ENCODE measurements around the gene KRT12. TPM values are rescaled to one million over a fixed set of nuclear protein-coding genes. Genes with fewer than 3 reads are reported as not detected.

KRT12 gene
- polyA plus RNA-seq, 1 donor (not counting 4 experiments of a cell fraction or from before 2014, with no cell fraction given): not detected

DNA sequence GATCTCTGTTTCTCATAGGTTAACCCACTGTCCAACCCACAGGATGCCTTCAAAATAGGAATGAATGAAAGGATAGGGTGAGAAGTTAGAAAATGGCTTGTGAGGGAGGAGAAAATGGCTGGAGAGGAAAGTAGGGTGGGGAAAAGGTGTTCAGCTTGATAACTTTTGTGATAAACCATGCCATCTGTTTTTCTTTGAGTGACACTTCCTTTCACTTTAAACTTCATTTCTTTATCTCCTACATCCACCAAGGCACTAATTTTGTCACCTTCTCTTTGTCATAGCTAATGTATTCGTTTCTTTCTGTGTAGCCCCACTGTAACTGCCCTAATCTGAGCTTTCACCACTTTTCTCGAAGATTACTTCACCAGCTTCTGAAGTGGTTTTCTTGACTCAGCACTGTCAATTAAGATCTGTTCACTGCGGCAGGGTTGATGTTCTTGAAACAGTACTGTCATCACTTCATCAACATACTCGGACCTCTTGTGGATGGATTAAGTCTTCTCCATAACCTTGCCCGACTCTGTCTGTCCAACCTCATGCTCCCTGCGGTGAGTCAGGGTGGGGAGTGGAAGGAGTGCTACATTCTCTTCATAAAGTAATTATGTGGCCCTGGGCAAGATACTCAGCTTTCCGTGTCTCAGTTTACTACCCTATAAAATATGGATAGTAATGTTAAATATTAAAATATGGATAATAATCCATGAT, 39.1 kb downstream of the KRT12 start:
- TF ChIP-seq, protein P1, sequence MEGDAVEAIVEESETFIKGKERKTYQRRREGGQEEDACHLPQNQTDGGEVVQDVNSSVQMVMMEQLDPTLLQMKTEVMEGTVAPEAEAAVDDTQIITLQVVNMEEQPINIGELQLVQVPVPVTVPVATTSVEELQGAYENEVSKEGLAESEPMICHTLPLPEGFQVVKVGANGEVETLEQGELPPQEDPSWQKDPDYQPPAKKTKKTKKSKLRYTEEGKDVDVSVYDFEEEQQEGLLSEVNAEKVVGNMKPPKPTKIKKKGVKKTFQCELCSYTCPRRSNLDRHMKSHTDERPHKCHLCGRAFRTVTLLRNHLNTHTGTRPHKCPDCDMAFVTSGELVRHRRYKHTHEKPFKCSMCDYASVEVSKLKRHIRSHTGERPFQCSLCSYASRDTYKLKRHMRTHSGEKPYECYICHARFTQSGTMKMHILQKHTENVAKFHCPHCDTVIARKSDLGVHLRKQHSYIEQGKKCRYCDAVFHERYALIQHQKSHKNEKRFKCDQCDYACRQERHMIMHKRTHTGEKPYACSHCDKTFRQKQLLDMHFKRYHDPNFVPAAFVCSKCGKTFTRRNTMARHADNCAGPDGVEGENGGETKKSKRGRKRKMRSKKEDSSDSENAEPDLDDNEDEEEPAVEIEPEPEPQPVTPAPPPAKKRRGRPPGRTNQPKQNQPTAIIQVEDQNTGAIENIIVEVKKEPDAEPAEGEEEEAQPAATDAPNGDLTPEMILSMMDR (optimal IDR thresholded peaks at IDR 0.05 in 1 of 3, IDR thresholded peaks at IDR 0.05 in 1 of 3, conservative IDR thresholded peaks at IDR 0.05 in 1 of 3; ENCODE audit: extremely low read depth in 1 of 3, insufficient read depth in 2 of 3, low read length in 3 of 3): no peak
- TF ChIP-seq EZH2 (IDR thresholded peaks at IDR 0.05; ENCODE audit: low read length): no peak
- Histone ChIP-seq H3K4me1 (ENCODE audit: control insufficient read depth, extremely low read depth, insufficient read depth, low read length) (peaks cover 3% of the 10 kb centered on the region), H3K36me3 (ENCODE audit: control insufficient read depth in 2 of 2, extremely low read depth in 1 of 2, insufficient read depth in 2 of 2, low read length in 2 of 2) (peaks cover 0 to 2% of the 10 kb centered on the region in 2 experiments), H3K27me3 (ENCODE audit: control insufficient read depth, extremely low read depth, insufficient read depth, low read length) (no peaks in the 10 kb centered on the region), H2AFZ (ENCODE audit: control insufficient read depth, low read length) (no peak overlapping the region), H3K79me2 (ENCODE audit: control insufficient read depth, insufficient read depth, low read length) (peaks cover 3% of the 10 kb centered on the region), H4K20me1 (ENCODE audit: control insufficient read depth, extremely low read depth, insufficient read depth, low read length) (no peaks in the 10 kb centered on the region), H3K9me3 (ENCODE audit: control insufficient read depth, low read depth, low read length) (no peaks in the 10 kb centered on the region), H3K9me1 (ENCODE audit: control insufficient read depth, extremely low read depth, insufficient read depth, low read length) (no peaks in the 10 kb centered on the region), H3K27ac (ENCODE audit: control insufficient read depth, insufficient read depth, low read length) (no peak overlapping the region), H3K9ac (ENCODE audit: control insufficient read depth, extremely low read depth, insufficient read depth, low read length) (no peak overlapping the region), H3K4me3 (ENCODE audit: control insufficient read depth in 2 of 3, extremely low read depth in 1 of 3, insufficient read depth in 2 of 3, low read depth in 1 of 3, low read length in 3 of 3) (no peak overlapping the region), H3K4me2 (ENCODE audit: control insufficient read depth, extremely low read depth, insufficient read depth, low read depth, low read length) (no peak overlapping the region)
- DNase-seq (ENCODE audit: low read depth, low spot score) (no peak), FAIRE-seq (no peak)
- dilution Hi-C loops (cut with MboI; ENCODE audit: extremely low pct_ligation_motif_present, low sequenced_read_pairs): no loop called here

DNA sequence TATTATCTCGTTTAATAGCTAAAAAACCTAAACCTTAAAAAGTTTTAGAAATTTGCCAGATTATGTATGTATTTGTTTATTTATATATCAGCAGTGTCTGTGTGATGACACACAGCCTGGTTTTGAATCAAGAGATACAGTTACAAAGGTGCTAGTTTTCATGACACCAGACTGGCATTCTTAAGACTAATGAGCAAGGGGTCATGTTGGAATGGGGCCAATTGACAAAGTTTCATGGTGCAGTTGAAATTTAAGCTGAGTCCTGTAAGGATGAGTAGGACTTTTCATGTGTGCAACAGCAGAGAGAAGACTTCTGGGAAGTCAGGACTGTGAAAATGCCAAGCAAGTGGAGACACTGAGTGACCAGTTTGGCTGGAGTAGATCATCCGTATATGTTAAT, 41.4 kb downstream of the KRT12 start:
- H3K4me2 ChIP-seq (ENCODE audit: control insufficient read depth, extremely low read depth, insufficient read depth, low read depth, low read length): no peak overlapping the region
- no peak for TF ChIP-seq EZH2 (IDR thresholded peaks at IDR 0.05; ENCODE audit: low read length)
- TF ChIP-seq, protein P1 (optimal IDR thresholded peaks at IDR 0.05 in 1 of 3, IDR thresholded peaks at IDR 0.05 in 1 of 3, conservative IDR thresholded peaks at IDR 0.05 in 1 of 3; ENCODE audit: extremely low read depth in 1 of 3, insufficient read depth in 2 of 3, low read length in 3 of 3): no peak
- dilution Hi-C loops (cut with MboI; ENCODE audit: extremely low pct_ligation_motif_present, low sequenced_read_pairs): no loop called here

More for the DNA sequence above, 41.4 kb downstream of the KRT12 start:
- DNase-seq (ENCODE audit: low read depth, low spot score) (no peak), FAIRE-seq (no peak)
- Histone ChIP-seq H3K9me1 (ENCODE audit: control insufficient read depth, extremely low read depth, insufficient read depth, low read length) (no peaks in the 10 kb centered on the region), H3K27me3 (ENCODE audit: control insufficient read depth, extremely low read depth, insufficient read depth, low read length) (no peaks in the 10 kb centered on the region), H3K9ac (ENCODE audit: control insufficient read depth, extremely low read depth, insufficient read depth, low read length) (no peak overlapping the region), H3K4me3 (ENCODE audit: control insufficient read depth in 2 of 3, extremely low read depth in 1 of 3, insufficient read depth in 2 of 3, low read depth in 1 of 3, low read length in 3 of 3) (no peak overlapping the region), H2AFZ (ENCODE audit: control insufficient read depth, low read length) (no peak overlapping the region), H4K20me1 (ENCODE audit: control insufficient read depth, extremely low read depth, insufficient read depth, low read length) (no peaks in the 10 kb centered on the region), H3K36me3 (ENCODE audit: control insufficient read depth in 2 of 2, extremely low read depth in 1 of 2, insufficient read depth in 2 of 2, low read length in 2 of 2) (peaks cover 0 to 2% of the 10 kb centered on the region in 2 experiments), H3K9me3 (ENCODE audit: control insufficient read depth, low read depth, low read length) (no peaks in the 10 kb centered on the region), H3K27ac (ENCODE audit: control insufficient read depth, insufficient read depth, low read length) (no peak overlapping the region), H3K79me2 (ENCODE audit: control insufficient read depth, insufficient read depth, low read length) (peaks cover 4% of the 10 kb centered on the region), H3K4me1 (ENCODE audit: control insufficient read depth, extremely low read depth, insufficient read depth, low read length) (peaks cover 3% of the 10 kb centered on the region)
